NCI-H748 treated with DMSO at 0.1 percent for 48 hours (cell line): ENCODE measurements around the gene IFI16.

ENCODE experiments used
- DNase-seq: peaks from one replicate; lab custom pipeline; 2025; lab: John Stamatoyannopoulos, UW

IFI16 gene

GRCh38 chr1:159065106-159065505 lies 55.4 kb downstream of the IFI16 start:
- no peak for DNase-seq

DNA sequence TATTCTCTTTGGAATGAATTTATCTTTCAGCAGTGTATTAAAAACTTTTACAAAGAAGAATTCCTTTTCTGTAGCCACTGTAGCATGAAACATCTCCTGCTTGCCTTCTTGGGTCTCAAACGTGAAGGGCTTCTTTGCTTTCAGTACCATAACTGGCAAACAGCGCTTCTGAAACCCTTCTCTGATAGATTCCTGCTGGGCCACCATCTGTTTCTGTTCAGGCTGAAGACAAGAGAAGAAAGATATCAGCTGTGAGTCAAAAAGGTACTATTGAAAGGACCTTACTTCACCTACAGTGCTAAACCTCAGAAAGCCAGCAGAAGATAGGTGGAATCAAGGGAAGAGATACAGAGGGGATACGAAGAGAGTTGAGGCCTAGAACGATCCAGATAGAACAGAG lies 56.4 kb downstream of the IFI16 start:
- no peak for DNase-seq

- no peak for DNase-seq
Observed at GRCh38 chr1:159067699-159068621, 58.3 kb downstream of the IFI16 start.

- no peak for DNase-seq
Observed at GRCh38 chr1:159068886-159069285, 59.2 kb downstream of the IFI16 start.

- DNase-seq = peak; percentile 29
Observed at GRCh38 chr1:159071970-159072582, 62.4 kb downstream of the IFI16 start.

DNA sequence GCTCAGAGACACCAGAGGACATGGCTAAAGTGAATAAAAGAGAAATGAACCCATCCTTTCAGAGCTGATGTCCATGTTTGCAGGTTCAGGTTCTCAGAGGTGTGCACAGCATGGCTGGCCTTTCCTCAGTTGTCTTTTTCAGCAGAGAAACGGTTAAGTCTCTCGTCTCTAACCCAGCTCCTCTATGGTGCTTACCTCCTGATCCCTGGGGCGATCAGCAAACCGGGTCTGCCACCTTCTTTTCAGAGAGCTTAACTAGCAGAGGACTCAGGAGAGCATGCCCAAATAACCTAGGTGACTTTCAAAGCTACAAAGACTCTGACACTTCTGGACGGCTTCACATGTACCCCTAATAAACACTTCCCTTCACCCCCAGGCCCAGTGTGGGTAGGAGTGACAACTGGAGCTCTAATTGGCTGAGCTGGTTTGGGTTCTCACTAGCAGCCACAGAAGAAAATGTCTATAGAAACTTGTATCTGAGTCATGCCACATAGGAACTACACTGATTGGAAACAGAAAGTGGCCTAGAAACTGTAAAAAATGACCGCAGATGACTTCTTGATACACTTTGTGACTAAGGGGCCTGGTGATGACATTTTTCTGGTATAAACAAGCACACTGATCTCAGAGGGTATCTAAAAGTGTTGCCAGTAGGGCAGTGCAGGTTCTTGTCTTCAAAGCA lies 66.9 kb downstream of the IFI16 start, which contains the start of gene AIM2:
TSS of gene AIM2 (minus strand) at position 329 of the 682 bp plus-strand sequence. CDS start 3,267 bp downstream, outside the sequence.
- no peak for DNase-seq

DNA sequence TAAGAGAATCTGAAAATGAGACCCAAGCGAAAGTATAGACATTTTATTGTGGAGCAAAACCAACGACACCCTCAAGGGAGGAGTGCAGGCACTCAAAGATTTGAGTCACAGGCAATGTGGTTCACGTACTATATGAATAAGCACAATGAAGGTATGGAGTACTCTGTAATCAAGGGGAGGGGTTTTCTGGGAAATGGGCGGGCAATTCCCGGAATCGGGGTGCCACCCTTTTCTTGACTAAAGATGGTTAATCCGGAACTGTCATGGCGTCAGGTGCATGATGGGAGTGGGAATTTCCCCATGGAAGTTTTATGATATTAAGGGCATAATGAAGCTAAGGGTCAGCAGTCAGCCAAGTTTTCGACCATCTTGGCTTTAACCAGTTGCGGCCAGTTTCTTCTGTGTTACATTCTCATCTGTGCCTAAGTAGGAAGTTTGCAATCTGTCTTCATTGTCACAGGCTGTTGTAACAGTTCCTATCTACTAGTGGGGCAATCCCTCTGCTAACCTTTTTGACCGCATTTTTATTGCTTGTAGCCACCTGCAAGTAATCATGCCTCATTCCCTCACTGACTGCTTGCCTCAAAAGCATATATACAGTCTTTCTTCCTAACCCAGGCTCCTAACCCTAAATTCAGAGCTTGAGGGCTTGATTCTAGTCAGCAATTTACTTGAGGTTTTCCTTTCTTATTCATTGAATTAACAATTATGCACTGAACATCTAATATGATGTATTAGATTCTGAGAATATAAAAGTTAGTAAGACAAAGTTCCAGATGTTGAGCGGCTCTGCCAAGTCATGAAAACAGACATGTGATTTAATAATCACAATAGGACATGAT lies 67.6 kb downstream of the IFI16 start:
- no peak for DNase-seq

DNA sequence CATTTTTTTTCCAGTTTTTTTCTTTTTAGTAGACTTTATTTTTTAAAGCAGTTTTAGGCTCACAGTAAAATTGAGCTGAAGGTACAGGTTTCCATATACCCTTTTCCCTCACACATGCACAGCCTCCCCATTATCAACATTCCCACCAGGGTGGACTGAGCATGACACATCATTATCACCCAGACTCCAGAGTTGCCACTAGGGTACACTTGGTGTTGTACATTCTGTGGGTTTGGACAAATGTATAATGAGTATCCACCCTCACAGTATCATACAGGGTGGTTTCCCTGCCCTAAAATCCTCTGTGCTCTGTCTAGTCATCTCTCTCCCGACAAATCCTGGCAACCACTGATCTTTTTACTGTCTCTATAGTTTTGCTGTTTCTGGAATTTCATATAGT lies 69.8 kb downstream of the IFI16 start:
- DNase-seq = no peak

DNA sequence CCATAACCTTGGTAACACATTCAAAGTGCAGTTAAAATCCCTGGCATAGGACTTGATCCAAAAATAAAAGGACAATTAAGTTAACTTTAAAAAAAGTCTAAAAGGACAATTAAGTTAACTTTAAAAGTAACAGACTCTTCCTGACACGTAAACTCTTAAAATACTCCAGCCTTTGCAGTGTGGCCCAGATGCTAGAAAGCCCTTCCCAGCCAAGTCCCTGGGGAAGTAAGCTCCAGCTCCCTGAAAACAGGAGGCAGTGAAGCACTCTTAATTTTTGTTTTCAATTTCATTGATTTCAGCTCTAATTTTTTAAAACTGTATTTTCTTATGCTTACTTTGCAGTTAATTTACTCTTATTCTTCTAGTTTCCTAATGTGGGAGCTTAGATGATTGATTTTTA lies 71.9 kb downstream of the IFI16 start:
- no peak for DNase-seq

DNA sequence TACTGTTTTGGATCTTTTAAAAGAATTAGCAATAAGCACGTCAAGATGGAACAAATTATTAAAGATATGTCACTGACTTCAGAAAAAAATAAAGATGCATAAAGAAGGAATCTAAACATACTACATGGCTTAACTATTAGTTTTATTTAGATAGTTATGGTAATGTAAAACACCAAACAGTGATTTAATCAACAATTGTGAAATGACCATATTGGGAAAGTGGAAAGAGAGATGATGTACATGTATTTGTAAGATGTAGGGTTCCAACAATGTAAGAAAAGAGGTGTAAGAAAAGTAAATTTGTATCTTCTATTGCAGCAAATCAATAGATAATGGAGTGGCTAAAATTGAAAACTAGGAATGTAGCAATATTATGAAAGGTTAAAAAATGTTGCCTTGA lies 73.3 kb downstream of the IFI16 start:
- no peak for DNase-seq

DNA sequence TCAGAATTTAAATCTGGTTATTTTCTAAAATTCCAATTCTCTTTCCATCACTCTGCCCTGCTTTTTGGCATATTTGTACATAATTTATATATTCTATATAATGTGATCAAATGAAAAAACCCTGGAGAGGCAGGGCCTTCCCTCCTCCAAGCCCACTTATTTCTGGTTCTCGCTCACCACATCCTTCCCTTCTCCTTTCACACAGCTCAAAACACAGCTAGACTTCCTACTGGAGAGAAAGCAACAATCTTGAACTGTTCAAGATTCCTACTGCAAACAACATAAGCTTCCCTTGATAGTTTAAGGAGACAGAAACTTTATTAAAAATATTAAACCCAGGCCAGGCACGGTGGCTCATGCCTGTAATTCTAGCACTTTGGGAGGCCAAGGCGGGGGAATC lies 74.4 kb downstream of the IFI16 start:
- no peak for DNase-seq

DNA sequence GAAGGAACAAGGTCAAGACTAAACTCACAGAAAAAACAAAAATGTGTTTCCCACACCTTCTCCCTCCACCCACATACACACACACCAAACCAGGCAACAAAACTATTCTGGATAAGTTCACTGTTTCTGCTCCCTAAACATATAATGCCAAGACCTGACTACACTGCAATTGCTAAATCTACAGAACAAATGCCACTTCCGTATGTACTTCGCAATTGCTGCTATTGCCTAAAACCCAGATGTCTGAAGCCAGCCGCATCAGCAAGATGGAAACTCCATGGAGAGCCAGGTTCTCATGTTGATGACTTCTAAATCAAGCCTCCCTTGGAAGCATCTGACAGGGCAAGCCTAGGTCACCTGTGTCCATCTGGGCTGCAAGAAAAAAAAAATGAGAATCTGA lies 75.2 kb downstream of the IFI16 start:
- DNase-seq = no peak

- no peak for DNase-seq
Observed at GRCh38 chr1:159088050-159088449, 78.3 kb downstream of the IFI16 start.

DNA sequence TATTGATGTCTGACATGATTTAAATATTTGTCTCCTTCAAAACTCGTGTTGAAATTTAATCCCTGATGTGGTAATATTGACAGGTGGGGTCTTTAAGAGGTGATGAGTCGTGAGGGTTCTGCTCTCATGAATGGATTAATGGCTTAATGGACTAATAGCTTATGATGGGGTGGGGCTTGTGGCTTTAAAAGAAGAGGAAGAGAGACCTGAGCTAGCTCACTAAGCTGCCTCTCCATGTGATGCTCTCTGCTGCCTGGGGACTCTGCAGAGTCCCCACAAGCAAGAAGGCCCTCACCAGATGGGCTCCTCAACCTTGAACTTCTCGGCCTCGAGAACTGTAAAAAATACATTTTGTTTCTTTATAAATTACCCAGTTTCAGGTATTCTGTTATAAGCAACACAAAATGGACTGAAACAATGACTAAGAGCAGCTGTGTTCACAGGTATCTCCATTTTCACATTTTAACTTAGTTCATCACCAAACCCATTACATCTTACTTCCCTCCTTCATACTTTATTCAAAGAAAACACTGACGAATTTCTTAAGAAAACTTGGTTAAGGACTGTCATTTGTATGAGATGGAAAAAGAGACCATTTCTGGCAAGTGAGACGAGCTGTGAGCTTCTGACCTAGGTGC lies 79.0 kb downstream of the IFI16 start:
- DNase-seq = no peak

DNA sequence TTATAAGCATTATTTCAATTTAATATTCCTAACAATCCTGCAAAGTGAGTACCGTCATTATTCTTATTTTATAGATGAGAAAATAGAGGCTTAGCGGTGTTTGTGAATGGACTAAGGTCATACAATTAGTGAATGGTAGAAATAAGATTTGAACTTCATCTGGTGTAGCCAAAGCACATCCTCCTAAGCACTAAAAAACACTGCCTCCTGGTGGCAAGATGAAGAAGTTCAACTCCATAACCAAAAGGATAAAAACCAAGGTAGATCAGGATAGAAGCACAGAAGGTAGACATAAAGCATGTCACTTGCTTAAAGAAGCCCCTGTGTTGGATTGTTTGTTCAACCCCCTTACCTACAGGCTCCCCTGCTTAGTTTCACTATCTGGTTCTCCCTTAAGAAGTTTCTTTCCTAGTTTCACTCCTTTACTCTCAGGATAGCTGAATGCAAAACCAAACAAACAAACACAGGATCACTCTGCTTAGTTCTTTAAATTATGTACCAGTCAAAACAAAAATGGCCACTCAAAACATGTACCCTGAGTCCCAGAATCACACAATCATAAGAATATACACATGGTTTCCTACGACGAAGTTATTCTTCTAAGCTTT lies 79.6 kb downstream of the IFI16 start:
- DNase-seq = no peak

GRCh38 chr1:159090286-159091179 lies 80.8 kb downstream of the IFI16 start:
- no peak for DNase-seq

- no peak for DNase-seq
Observed at GRCh38 chr1:159091180-159091560, 81.5 kb downstream of the IFI16 start.

GRCh38 chr1:159091607-159092031 lies 81.9 kb downstream of the IFI16 start:
- no peak for DNase-seq

GRCh38 chr1:159092036-159092760 lies 82.5 kb downstream of the IFI16 start:
- no peak for DNase-seq
